H1 (cell line): ENCODE measurements around the gene CEACAM16. TPM values are rescaled to one million over a fixed set of nuclear protein-coding genes. Genes with fewer than 3 reads are reported as not detected.

ENCODE experiments used
- CTCF ChIA-PET: fragments of 300-600 bp; sonication (Branson Sonifier 250); formaldehyde crosslinking; loops from one replicate; lab custom pipeline; 2021; ENCODE audit not compliant: partially characterized antibody; lab: Charles Lee
- POLR2A ChIA-PET: fragments of 300-600 bp; sonication (Branson Sonifier 250); formaldehyde crosslinking; loops from one replicate; lab custom pipeline; 2021; ENCODE audit warnings: inconsistent platforms; ENCODE audit not compliant: partially characterized antibody; lab: Charles Lee
- DNase-seq, 2 experiments: peaks; one replicate each; pipeline versions ENCODE4 v3.0.0 to v3.0.0-alpha.2; 2010 to 2022; ENCODE audit warnings: low spot score in 2 of 2, low read depth in 1 of 2, mixed read lengths in 1 of 2
- FAIRE-seq: peaks from 2 replicates; lab custom pipeline; 2011; peaks lifted over from hg19 to GRCh38; lab: Jason Lieb, UNC
- H2AFZ ChIP-seq: 2 replicates; pipeline ENCODE4 v1.8.1; 2012; ENCODE audit warnings: low read length, inconsistent platforms
- H2AK5ac ChIP-seq: 2 replicates; pipeline ENCODE4 v1.6.1; 2013; ENCODE audit warnings: low read depth, low read length
- H2BK120ac ChIP-seq: replicated peaks from 2 replicates; pipeline ENCODE3; 2013; ENCODE audit warnings: low read depth, low read length, inconsistent platforms
- H2BK12ac ChIP-seq: 2 replicates; pipeline ENCODE4 v1.6.1; 2013; ENCODE audit warnings: low read depth, low read length
- H2BK15ac ChIP-seq: 2 replicates; pipeline ENCODE4 v1.6.1; 2013; ENCODE audit warnings: low read length
- H2BK20ac ChIP-seq: 2 replicates; pipeline ENCODE4 v1.6.1; 2013; ENCODE audit warnings: low read length
- H2BK5ac ChIP-seq: 2 replicates; pipeline ENCODE4 v1.6.1; 2013; ENCODE audit warnings: low read depth, low read length
- H3K14ac ChIP-seq: 2 replicates; pipeline ENCODE4 v1.6.1; 2013; ENCODE audit warnings: inconsistent platforms; ENCODE audit not compliant: insufficient read length
- H3K18ac ChIP-seq: 2 replicates; pipeline ENCODE4 v1.6.1; 2013; ENCODE audit warnings: low read length; ENCODE audit errors: extremely low read depth
- H3K23ac ChIP-seq: 2 replicates; pipeline ENCODE4 v1.6.1; 2013; ENCODE audit warnings: inconsistent platforms; ENCODE audit not compliant: insufficient read length
- H3K23me2 ChIP-seq: 2 replicates; pipeline ENCODE4 v1.6.1; 2013; ENCODE audit warnings: low read depth, low read length
- H3K27ac ChIP-seq: 2 replicates; pipeline ENCODE4 v1.6.1; 2011; ENCODE audit warnings: low read depth, low read length, inconsistent platforms
- H3K27me3 ChIP-seq, 4 experiments: replicated peaks in 1 of 4; 1 replicate in 1 of 4; 2 replicates in 3 of 4; pipeline versions ENCODE4 v1.6.1 to v1.8.1; 2011 to 2013; ENCODE audit warnings: low read length in 3 of 4, mild to moderate bottlenecking in 3 of 4, inconsistent platforms in 2 of 4, mixed read lengths in 2 of 4, moderate library complexity in 1 of 4; ENCODE audit not compliant: control insufficient read depth in 3 of 4, insufficient read depth in 3 of 4; ENCODE audit errors: extremely low read depth in 1 of 4
- H3K36me3 ChIP-seq, 4 experiments: 2 replicates each; pipeline versions ENCODE4 v1.6.1 to v1.8.1; 2011 to 2013; ENCODE audit warnings: mild to moderate bottlenecking in 4 of 4, low read length in 3 of 4, moderate library complexity in 2 of 4, control low read depth in 1 of 4, inconsistent platforms in 1 of 4; ENCODE audit not compliant: insufficient read depth in 4 of 4, control insufficient read depth in 2 of 4
- H3K4ac ChIP-seq: replicated peaks from 2 replicates; pipeline ENCODE3; 2013; ENCODE audit warnings: low read length, low read depth, mixed read lengths, inconsistent platforms; ENCODE audit not compliant: insufficient read length
- H3K4me1 ChIP-seq, 4 experiments: replicated peaks in 1 of 4; 1 replicate in 1 of 4; 2 replicates in 3 of 4; pipeline versions ENCODE4 v1.6.1 to v1.8.1; 2011 to 2013; ENCODE audit warnings: low read length in 3 of 4, inconsistent platforms in 2 of 4, mixed read lengths in 1 of 4; ENCODE audit not compliant: insufficient read depth in 4 of 4, control insufficient read depth in 3 of 4
- H3K4me2 ChIP-seq, 2 experiments: 2 replicates each; pipeline versions ENCODE4 v1.6.1 to v1.8.1; 2011 to 2013; ENCODE audit warnings: low read depth in 2 of 2, low read length in 2 of 2, control low read depth in 1 of 2, inconsistent platforms in 1 of 2, mild to moderate bottlenecking in 1 of 2; ENCODE audit not compliant: insufficient read depth in 1 of 2
- H3K4me3 ChIP-seq, 4 experiments: fragments of 200-600, 300-600 bp in 1 of 4; sonication (generic), shearing (Covaris generic), sonication (Bioruptor Twin) in 1 of 4; 2 replicates each; pipeline versions ENCODE4 v1.5.1 to v1.8.1; 2011 to 2016; ENCODE audit warnings: low read length in 4 of 4, low read depth in 3 of 4, control low read depth in 2 of 4, inconsistent platforms in 2 of 4, mild to moderate bottlenecking in 2 of 4, mixed read lengths in 1 of 4, moderate library complexity in 1 of 4; ENCODE audit not compliant: insufficient read depth in 2 of 4; ENCODE audit errors: extremely low read depth in 1 of 4
- H3K56ac ChIP-seq: replicated peaks from 2 replicates; pipeline ENCODE3; 2013; ENCODE audit warnings: low read depth, mild to moderate bottlenecking, mixed read lengths, low read length, inconsistent platforms; ENCODE audit not compliant: insufficient read length
- H3K79me1 ChIP-seq: 2 replicates; pipeline ENCODE4 v1.6.1; 2013; ENCODE audit warnings: low read depth, low read length, control low read depth
- H3K79me2 ChIP-seq, 2 experiments: 2 replicates each; pipeline versions ENCODE4 v1.6.1 to v1.8.1; 2012 to 2013; ENCODE audit warnings: low read length in 2 of 2, mild to moderate bottlenecking in 2 of 2, inconsistent platforms in 1 of 2; ENCODE audit not compliant: insufficient read depth in 2 of 2, control insufficient read depth in 1 of 2
- H3K9ac ChIP-seq, 4 experiments: replicated peaks in 1 of 4; 1 replicate in 1 of 4; 2 replicates in 3 of 4; pipeline versions ENCODE4 v1.6.1 to v1.8.1; 2011 to 2013; ENCODE audit warnings: low read depth in 3 of 4, low read length in 3 of 4, control low read depth in 2 of 4, mild to moderate bottlenecking in 2 of 4, moderate library complexity in 2 of 4, inconsistent platforms in 1 of 4; ENCODE audit errors: extremely low read depth in 1 of 4
- H3K9me3 ChIP-seq, 2 experiments: 2 replicates each; pipeline versions ENCODE4 v1.6.1 to v1.8.1; 2012 to 2013; ENCODE audit warnings: mild to moderate bottlenecking in 2 of 2, moderate library complexity in 2 of 2, control low read depth in 1 of 2, inconsistent platforms in 1 of 2, low read depth in 1 of 2, low read length in 1 of 2, mixed read lengths in 1 of 2; ENCODE audit not compliant: insufficient read depth in 2 of 2
- H4K20me1 ChIP-seq, 2 experiments: replicated peaks in 1 of 2; 2 replicates each; pipeline versions ENCODE3 to v1.8.1; 2011 to 2013; ENCODE audit warnings: inconsistent platforms in 2 of 2, low read length in 2 of 2, mild to moderate bottlenecking in 1 of 2; ENCODE audit not compliant: insufficient read depth in 2 of 2, control insufficient read depth in 1 of 2
- H4K5ac ChIP-seq: 2 replicates; pipeline ENCODE4 v1.6.1; 2013; ENCODE audit warnings: low read length, low read depth, mixed read lengths, inconsistent platforms; ENCODE audit not compliant: insufficient read length
- H4K8ac ChIP-seq: 2 replicates; pipeline ENCODE4 v1.8.0; 2013; ENCODE audit warnings: mild to moderate bottlenecking, moderate library complexity, low read length, inconsistent platforms; ENCODE audit not compliant: insufficient read depth; ENCODE audit errors: extremely low read depth
- H4K91ac ChIP-seq: replicated peaks from 2 replicates; pipeline ENCODE3; 2013; ENCODE audit warnings: low read length, mixed read lengths, inconsistent platforms; ENCODE audit not compliant: insufficient read length
- CHD2 ChIP-seq: IDR thresholded peaks from 2 replicates; pipeline ENCODE4 v1.6.1; 2012; ENCODE audit warnings: low read length, improper control_type of control experiment
- GABPA ChIP-seq: IDR thresholded peaks from 2 replicates; pipeline ENCODE4 v1.6.1; 2011; ENCODE audit warnings: mild to moderate bottlenecking, low read length, moderate library complexity, borderline replicate concordance; ENCODE audit not compliant: insufficient read depth
- JUN ChIP-seq: IDR thresholded peaks from 2 replicates; pipeline ENCODE4 v1.6.1; 2011; ENCODE audit warnings: low read depth, mild to moderate bottlenecking, improper control_type of control experiment, low read length
- KDM1A ChIP-seq: fragments of 200-600, 300-600 bp; sonication (generic); IDR thresholded peaks from 2 replicates; pipeline ENCODE4 v1.7.1; 2016; ENCODE audit warnings: mild to moderate bottlenecking, low read length, borderline replicate concordance
- WGBS, 2 experiments: shearing (Covaris generic) in 1 of 2; methylation state at CpG; one replicate each; pipeline versions ENCODE4 v1.1.6 to v1.1.7; 2013 to 2015; ENCODE audit warnings: low lambda C conversion rate in 2 of 2, mixed read lengths in 2 of 2, inconsistent platforms in 1 of 2, low coverage in 1 of 2, missing lambda C conversion rate in 1 of 2; ENCODE audit not compliant: insufficient replicate concordance in 2 of 2, insufficient coverage in 1 of 2, insufficient read length in 1 of 2; ENCODE audit errors: extremely low coverage in 1 of 2, missing lambda C conversion rate in 1 of 2; 5-methylcytosine and 5-hydroxymethylcytosine counted together
- polyA plus RNA-seq, 7 experiments: library from polyadenylated mRNA; depleted of rRNA in 3 of 7; stranded (reverse) in 5 of 7; unstranded in 2 of 7; fragments of >200 nt in 5 of 7; fragments of 200-250 nt in 2 of 7; gene quantifications; 1 replicate in 5 of 7; 2 replicates in 1 of 7; 4 replicates in 1 of 7; pipeline versions ENCODE4 v1.2.1 to v1.2.3, GENCODE V29; 2011 to 2013; ENCODE audit warnings: missing spikeins in 2 of 7, mixed read lengths in 2 of 7
- total RNA-seq: library from RNA; stranded (reverse); fragmentation: NEBNext Ultra II Directional; extraction: Animal tissue kit (Norgen Biotek cat#: 25700); gene quantifications from 2 replicates; pipeline ENCODE4 v1.2.1, GENCODE V29; 2021
- TF ChIP-seq, protein P1 (sequence below): IDR thresholded peaks from 2 replicates; pipeline ENCODE4 v1.6.1; 2012; ENCODE audit warnings: inconsistent platforms

Gene CEACAM16
- total and polyA plus RNA-seq, 2 of the 8 experiments (the other 6 are each of a cell fraction or from before 2014, with no cell fraction given) = not detected

DNA sequence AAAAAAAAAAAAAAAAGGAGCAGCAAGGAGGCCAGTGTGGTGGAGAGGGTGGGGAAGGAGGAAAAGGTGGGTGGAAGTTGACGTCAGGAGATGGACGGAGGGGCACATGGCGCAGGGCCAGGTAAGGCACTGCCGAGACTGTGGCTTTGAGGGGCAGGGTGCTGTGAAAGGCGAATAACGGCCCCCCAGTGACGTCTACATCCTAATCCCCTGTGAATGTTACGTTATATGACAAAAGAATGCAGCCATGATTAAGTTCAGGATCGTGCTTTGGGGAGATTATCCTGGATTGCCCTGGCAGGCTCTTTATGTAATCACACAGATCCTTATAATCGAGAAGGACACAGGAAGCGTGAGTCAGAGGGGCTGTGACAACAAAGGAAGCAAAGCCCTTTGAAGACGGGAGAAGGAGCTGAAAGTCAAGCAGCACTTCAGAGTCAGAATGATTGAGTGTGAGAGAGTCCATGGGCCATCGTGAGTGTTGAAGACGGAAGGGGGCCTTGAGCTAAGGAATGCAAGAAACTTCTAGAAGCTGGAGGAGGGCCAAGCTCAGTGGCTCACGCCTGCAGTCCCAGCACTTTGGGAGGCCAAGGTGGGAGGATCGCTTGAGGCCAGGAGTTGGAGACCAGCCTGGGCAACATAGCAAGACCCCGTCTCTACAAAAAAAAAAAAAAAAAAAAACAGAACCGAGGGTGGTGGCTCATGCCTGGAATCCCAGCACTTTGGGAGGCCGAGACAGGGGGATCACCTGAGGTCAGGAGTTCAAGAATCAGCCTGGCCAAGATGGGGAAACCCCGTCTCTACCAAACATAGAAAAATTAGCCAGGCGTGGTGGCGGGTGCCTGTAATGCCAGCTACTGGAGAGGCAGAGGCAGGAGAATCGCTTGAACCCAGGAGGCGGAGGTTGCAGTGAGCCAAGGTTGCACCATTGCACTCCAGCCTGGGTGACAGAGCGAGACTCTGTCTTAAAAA is 13.8 kb upstream of the CEACAM16 start:
- Histone ChIP-seq H3K4me1 (peaks cover 0 to 6% (median 2%) of the 10 kb centered on the region in 4 experiments; a peak in 4 of 7 replicates), H3K36me3 (no peaks in the 10 kb centered on the region), H3K23ac (no peak overlapping the region), H3K79me1 (no peaks in the 10 kb centered on the region), H3K4me3 (no peak overlapping the region), H3K56ac (no peak overlapping the region), H2BK5ac (no peak overlapping the region; the same call in 1 of the 2 replicates), H4K8ac (no peak overlapping the region), H3K23me2 (no peaks in the 10 kb centered on the region; the same call in 1 of the 2 replicates), H4K91ac (peak overlapping the region; percentile 8), H3K27me3 (no peaks in the 10 kb centered on the region), H3K14ac (no peak overlapping the region), H2BK120ac (no peak overlapping the region), H2AFZ (no peak overlapping the region), H3K79me2 (no peaks in the 10 kb centered on the region), H2BK20ac (peak overlapping the region; percentile 66), H4K20me1 (no peaks in the 10 kb centered on the region), H3K18ac (no peak overlapping the region), H3K9ac (no peak overlapping the region), H2AK5ac (no peak overlapping the region), H2BK15ac (0 out of 2 replicates have a peak overlapping the region, but pooled peaks have one; percentile 9), H2BK12ac (peak overlapping the region; percentile 96; the same call in 1 of the 2 replicates), H3K4ac (no peak overlapping the region), H4K5ac (no peak overlapping the region), H3K9me3 (no peaks in the 10 kb centered on the region), H3K4me2 (no peak overlapping the region), H3K27ac (no peak overlapping the region)
- no peak for DNase-seq
- ChIA-PET CTCF (interaction anchor here (0.6 to 1.3 kb wide), 8 partner anchors 9 to 114 kb away, joined by 3 to 6 read pairs (median 3); no protein-coding TSS in a partner anchor), POLR2A (no interaction called here)
- FAIRE-seq = no peak
- WGBS, 2 experiments = 83% methylated on average over 23 of the region's 25 CpGs; no CpG with 5 or more reads in 1 of the 2 experiments
- TF ChIP-seq KDM1A (peak; percentile 88), CHD2 (no peak), JUN (no peak), GABPA (no peak)
- TF ChIP-seq, protein P1, sequence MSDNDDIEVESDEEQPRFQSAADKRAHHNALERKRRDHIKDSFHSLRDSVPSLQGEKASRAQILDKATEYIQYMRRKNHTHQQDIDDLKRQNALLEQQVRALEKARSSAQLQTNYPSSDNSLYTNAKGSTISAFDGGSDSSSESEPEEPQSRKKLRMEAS = peak; percentile 40
